ENCODE data around the gene LRFN2.

Gene LRFN2

GRCh38 chr6:40623178-40623577 lies 36.0 kb upstream of the LRFN2 start:
- TF ChIP-seq CTCF (IDR thresholded peaks at IDR 0.05; ENCODE audit: low read depth, low read length, poor library complexity, severe bottlenecking) (no peak), EZH2phosphoT487 (IDR thresholded peaks at IDR 0.05; ENCODE audit: borderline replicate concordance, low read length) (no peak)
- Histone ChIP-seq H4K20me1 (ENCODE audit: control insufficient read depth, insufficient read depth, low read depth, low read length) (no peaks in the 10 kb centered on the region), H3K27me3 (ENCODE audit: control insufficient read depth, low read length) (peaks cover 3% of the 10 kb centered on the region; the same call in 1 of the 2 replicates), H3K9me2 (replicated peaks; ENCODE audit: control insufficient read depth, low read length) (no peaks in the 10 kb centered on the region), H3K79me2 (ENCODE audit: control insufficient read depth, low read length) (no peaks in the 10 kb centered on the region), H3K4me2 (ENCODE audit: low read length) (no peak overlapping the region), H3K36me3 (ENCODE audit: control insufficient read depth, low read length) (no peaks in the 10 kb centered on the region), H3F3A (ENCODE audit: control insufficient read depth, insufficient read depth) (no peaks in the 10 kb centered on the region), H3K9me3 (ENCODE audit: control insufficient read depth, insufficient read depth, low read length) (no peaks in the 10 kb centered on the region), H3K4me1 (ENCODE audit: control insufficient read depth, low read length) (no peaks in the 10 kb centered on the region), H3K27ac (ENCODE audit: low read depth, low read length) (no peak overlapping the region), H3K4me3 (ENCODE audit: low read length) (no peak overlapping the region)

GRCh38 chr6:40620574-40621240 lies 33.5 kb upstream of the LRFN2 start:
- no peak overlapping the region for H3K4me3 ChIP-seq (ENCODE audit: low read length)
- no peaks in the 10 kb centered on the region for H3K9me3 ChIP-seq (ENCODE audit: control insufficient read depth, insufficient read depth, low read length)
- no peaks in the 10 kb centered on the region for H3K4me1 ChIP-seq (ENCODE audit: control insufficient read depth, low read length)
- H3K27ac ChIP-seq (ENCODE audit: low read depth, low read length) = no peak overlapping the region
- no peaks in the 10 kb centered on the region for H4K20me1 ChIP-seq (ENCODE audit: control insufficient read depth, insufficient read depth, low read depth, low read length)
- no peaks in the 10 kb centered on the region for H3K79me2 ChIP-seq (ENCODE audit: control insufficient read depth, low read length)
- H3K4me2 ChIP-seq (ENCODE audit: low read length) = no peak overlapping the region
- H3K9me2 ChIP-seq (replicated peaks; ENCODE audit: control insufficient read depth, low read length) = no peaks in the 10 kb centered on the region
- no peaks in the 10 kb centered on the region for H3F3A ChIP-seq (ENCODE audit: control insufficient read depth, insufficient read depth)
- TF ChIP-seq EZH2phosphoT487 (IDR thresholded peaks at IDR 0.05; ENCODE audit: borderline replicate concordance, low read length) (no peak), CTCF (IDR thresholded peaks at IDR 0.05; ENCODE audit: low read depth, low read length, poor library complexity, severe bottlenecking) (no peak)
- no peaks in the 10 kb centered on the region for H3K36me3 ChIP-seq (ENCODE audit: control insufficient read depth, low read length)
- H3K27me3 ChIP-seq (ENCODE audit: control insufficient read depth, low read length) = peaks cover 7% of the 10 kb centered on the region; the same call in 1 of the 2 replicates

- no peak overlapping the region for H3K4me2 ChIP-seq (ENCODE audit: low read length)
- H3K9me2 ChIP-seq (replicated peaks; ENCODE audit: control insufficient read depth, low read length) = no peaks in the 10 kb centered on the region
- no peaks in the 10 kb centered on the region for H4K20me1 ChIP-seq (ENCODE audit: control insufficient read depth, insufficient read depth, low read depth, low read length)
- H3K9me3 ChIP-seq (ENCODE audit: control insufficient read depth, insufficient read depth, low read length) = no peaks in the 10 kb centered on the region
- H3K4me3 ChIP-seq (ENCODE audit: low read length) = no peak overlapping the region
- no peak for TF ChIP-seq EZH2phosphoT487 (IDR thresholded peaks at IDR 0.05; ENCODE audit: borderline replicate concordance, low read length)
- TF ChIP-seq CTCF (IDR thresholded peaks at IDR 0.05; ENCODE audit: low read depth, low read length, poor library complexity, severe bottlenecking) = no peak
- H3F3A ChIP-seq (ENCODE audit: control insufficient read depth, insufficient read depth) = no peaks in the 10 kb centered on the region
- H3K79me2 ChIP-seq (ENCODE audit: control insufficient read depth, low read length) = no peaks in the 10 kb centered on the region
- no peaks in the 10 kb centered on the region for H3K4me1 ChIP-seq (ENCODE audit: control insufficient read depth, low read length)
- no peak overlapping the region for H3K27ac ChIP-seq (ENCODE audit: low read depth, low read length)
- peaks cover 9% of the 10 kb centered on the region for H3K27me3 ChIP-seq (ENCODE audit: control insufficient read depth, low read length)
- H3K36me3 ChIP-seq (ENCODE audit: control insufficient read depth, low read length) = no peaks in the 10 kb centered on the region
Measured at GRCh38 chr6:40614671-40615070, 27.5 kb upstream of the LRFN2 start.
